ENCODE measurements around the gene KRTAP13-1.
A peak's percentile ranks its signal among the peaks of the same experiment; 100 is the strongest.

GRCh38 chr21:30434033-30434631 is 38.3 kb downstream of the KRTAP13-1 start:
- TF ChIP-seq CTCF (conservative IDR thresholded peaks at IDR 0.05; ENCODE audit: low read length) (peak; percentile 65), EZH2phosphoT487 (IDR thresholded peaks at IDR 0.05; ENCODE audit: borderline replicate concordance) (no peak)

Data from Loucy (cell line).